HL-60 (cell line): ENCODE results near the gene COL4A4.

ENCODE experiments used
- DNase-seq, 2 experiments: peaks; one replicate each; pipeline ENCODE4 v3.0.0-alpha.2; 2010 to 2020; ENCODE audit warnings: low read depth in 1 of 2, low spot score in 1 of 2
- H3K27ac ChIP-seq: fragments of 250-450 bp; sonication (Bioruptor Pico); replicated peaks from 2 replicates; pipeline ENCODE4 v1.5.1; 2020; ENCODE audit warnings: mild to moderate bottlenecking, moderate library complexity
- H3K27me3 ChIP-seq: fragments of 250-450 bp; sonication (Bioruptor Pico); 2 replicates; pipeline ENCODE4 v1.5.1; 2021; ENCODE audit warnings: mild to moderate bottlenecking, moderate library complexity; ENCODE audit not compliant: insufficient read depth, poor library complexity, severe bottlenecking
- H3K4me3 ChIP-seq: replicated peaks from 2 replicates; pipeline ENCODE4 v1.5.1; 2011; ENCODE audit warnings: mild to moderate bottlenecking, control low read depth, low read length; ENCODE audit not compliant: insufficient read depth
- CTCF ChIP-seq: IDR thresholded peaks from one replicate; pipeline ENCODE4 v1.5.1; 2011; ENCODE audit warnings: low read length, control low read depth, inconsistent platforms; ENCODE audit not compliant: insufficient read depth
- GABPA ChIP-seq: IDR thresholded peaks from 2 replicates; pipeline ENCODE4 v1.6.1; 2012; ENCODE audit warnings: low read depth
- POLR2AphosphoS5 ChIP-seq: IDR thresholded peaks from 2 replicates; pipeline ENCODE4 v1.6.1; 2012; ENCODE audit warnings: low read depth
- REST ChIP-seq: IDR thresholded peaks from 2 replicates; pipeline ENCODE4 v1.6.1; 2012; ENCODE audit warnings: low read depth; ENCODE audit not compliant: insufficient replicate concordance
- SPI1 ChIP-seq: IDR thresholded peaks from 2 replicates; pipeline ENCODE4 v1.6.1; 2012; ENCODE audit warnings: low read depth, mild to moderate bottlenecking, borderline replicate concordance

The COL4A4 gene

GRCh38 chr2:227164763-227165291 is 822 bp upstream of the COL4A4 start:
- TF ChIP-seq POLR2AphosphoS5 (no peak), CTCF (no peak), SPI1 (no peak), REST (no peak), GABPA (no peak)
- no peak overlapping the region for H3K4me3 ChIP-seq
- H3K27me3 ChIP-seq: peaks cover 30% of the 10 kb centered on the region
- no peak overlapping the region for H3K27ac ChIP-seq
- DNase-seq: no peak

DNA sequence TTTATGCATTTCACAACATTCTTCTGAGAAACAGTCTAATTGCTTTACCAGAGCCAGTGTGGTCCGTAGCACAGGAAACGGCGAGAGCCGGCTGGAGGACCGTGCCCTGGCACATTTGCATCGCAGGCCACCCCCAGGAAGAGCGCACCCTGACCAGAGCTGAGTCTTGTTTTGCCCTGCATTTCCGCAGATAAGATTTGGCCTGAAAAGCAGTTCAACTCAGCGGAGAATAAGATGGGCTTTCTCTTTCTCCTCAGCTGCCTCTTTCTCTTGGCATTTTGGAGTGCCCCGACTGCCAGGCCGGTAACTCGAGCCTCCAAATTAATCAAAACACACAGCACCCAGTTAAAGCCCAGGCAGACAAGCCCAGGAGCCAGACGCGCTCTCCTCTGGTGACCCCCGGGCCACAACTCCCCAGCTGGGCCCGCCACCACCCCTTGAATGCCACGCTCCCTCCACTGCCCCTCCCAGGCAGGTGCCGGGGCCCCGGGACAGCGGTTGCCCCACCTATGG is 464 bp downstream of the COL4A4 start:
- TF ChIP-seq SPI1: no peak
- TF ChIP-seq REST: no peak
- no peak for TF ChIP-seq POLR2AphosphoS5
- TF ChIP-seq GABPA: no peak
- TF ChIP-seq CTCF: no peak
- DNase-seq: no peak
- no peak overlapping the region for H3K4me3 ChIP-seq
- H3K27me3 ChIP-seq: peaks cover 30% of the 10 kb centered on the region
- no peak overlapping the region for H3K27ac ChIP-seq

GRCh38 chr2:227161947-227162346 is 2.1 kb downstream of the COL4A4 start:
- DNase-seq: no peak
- Histone ChIP-seq H3K27ac (no peak overlapping the region), H3K4me3 (no peak overlapping the region), H3K27me3 (peaks cover 31% of the 10 kb centered on the region)
- no peak for TF ChIP-seq GABPA
- TF ChIP-seq REST: no peak
- TF ChIP-seq SPI1: no peak
- no peak for TF ChIP-seq CTCF
- TF ChIP-seq POLR2AphosphoS5: no peak
